ENCODE data around the gene INPP4B.

INPP4B gene

GRCh38 chr4:142088906-142089305, 757.2 kb downstream of the INPP4B start:
- no peaks in the 10 kb centered on the region for H3K9me3 ChIP-seq (replicated peaks in 1 of 2; ENCODE audit: control insufficient read depth in 2 of 2, insufficient read depth in 1 of 2, low read depth in 1 of 2, low read length in 2 of 2)
- H2AK5ac ChIP-seq (ENCODE audit: low read depth, low read length): no peak overlapping the region
- no peak for DNase-seq (ENCODE audit: low spot score)
- H2AFZ ChIP-seq (ENCODE audit: low read length): no peak overlapping the region
- H3K27me3 ChIP-seq (ENCODE audit: control insufficient read depth in 3 of 3, insufficient read depth in 3 of 3, low read depth in 1 of 3, low read length in 3 of 3): no peaks in the 10 kb centered on the region
- H3K4ac ChIP-seq (ENCODE audit: low read length): no peak overlapping the region
- no peak overlapping the region for H4K91ac ChIP-seq (ENCODE audit: low read depth, low read length, poor library complexity)
- H3K18ac ChIP-seq (ENCODE audit: low read length): no peak overlapping the region
- no peak overlapping the region for H3K4me3 ChIP-seq (ENCODE audit: low read length in 2 of 2)
- no peak overlapping the region for H3K27ac ChIP-seq (replicated peaks; ENCODE audit: low read length)
- no peak overlapping the region for H2BK120ac ChIP-seq (ENCODE audit: low read depth, low read length)
- WGBS, 2 donors (ENCODE audit: extremely low coverage in 2 of 2, insufficient read length in 2 of 2, insufficient replicate concordance in 1 of 2): no CpG with 5 or more reads among the region's 4 CpGs
- H2BK5ac ChIP-seq (ENCODE audit: low read length): no peak overlapping the region
- peaks cover 0 to 2% of the 10 kb centered on the region in 2 donors for H3K4me1 ChIP-seq (ENCODE audit: control insufficient read depth in 2 of 2, insufficient read depth in 1 of 2, low read depth in 1 of 2, low read length in 2 of 2)
- H3K36me3 ChIP-seq (replicated peaks in 1 of 2; ENCODE audit: control insufficient read depth in 2 of 2, insufficient read depth in 2 of 2, low read length in 2 of 2): no peaks in the 10 kb centered on the region
- no peak overlapping the region for H2BK15ac ChIP-seq (ENCODE audit: low read length)
- no peak overlapping the region for H2BK12ac ChIP-seq (ENCODE audit: low read length)
- no peak overlapping the region for H3K4me2 ChIP-seq (ENCODE audit: insufficient read depth, low read length, poor library complexity, severe bottlenecking)
- H3K23ac ChIP-seq (ENCODE audit: low read depth, low read length, poor library complexity): no peak overlapping the region
- no peak overlapping the region for H3K14ac ChIP-seq (ENCODE audit: low read length)
- no peaks in the 10 kb centered on the region for H3K79me1 ChIP-seq (ENCODE audit: low read depth, low read length)
- no peak overlapping the region for H4K8ac ChIP-seq (ENCODE audit: low read depth, low read length)
- no peak overlapping the region for H3K9ac ChIP-seq (ENCODE audit: low read depth, low read length, poor library complexity)

DNA sequence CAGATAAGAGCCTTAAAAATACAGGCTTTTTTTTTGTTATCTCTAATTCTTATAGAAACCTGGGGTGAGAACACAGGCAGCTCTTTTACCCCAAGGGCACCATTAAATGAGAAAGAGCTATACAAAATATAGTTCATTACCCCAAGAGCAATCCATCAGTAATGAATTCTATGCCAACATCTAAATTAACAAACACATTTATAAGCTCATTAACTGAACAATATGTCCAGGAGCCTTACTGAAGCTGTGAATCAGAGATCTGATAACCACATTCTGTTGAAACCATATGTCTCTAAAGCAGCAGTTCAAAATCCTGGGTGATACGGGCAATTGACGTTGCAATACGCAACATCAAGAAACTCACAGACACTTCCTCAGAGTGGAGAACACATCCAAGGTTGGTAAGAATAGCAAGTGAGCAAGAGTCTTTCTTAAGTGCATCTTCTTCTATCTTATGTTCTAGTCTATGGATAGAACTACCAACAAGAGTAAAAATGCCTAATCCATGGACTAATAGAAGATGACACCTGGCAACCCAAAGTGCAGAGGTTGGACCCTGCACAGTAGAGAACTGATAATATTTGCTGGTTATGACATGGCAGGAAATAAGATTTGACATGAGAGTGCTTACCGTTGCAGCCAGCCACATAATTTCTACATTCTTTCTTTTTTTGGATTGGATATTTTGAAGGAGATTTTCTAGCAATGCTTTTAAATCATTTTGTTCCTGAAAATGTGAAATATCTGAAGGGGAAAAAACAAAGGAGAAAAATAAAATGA, 760.4 kb downstream of the INPP4B start:
- no peak overlapping the region for H3K27ac ChIP-seq (replicated peaks; ENCODE audit: low read length)
- no peak overlapping the region for H2BK12ac ChIP-seq (ENCODE audit: low read length)
- no peak overlapping the region for H2AFZ ChIP-seq (ENCODE audit: low read length)
- H3K36me3 ChIP-seq (replicated peaks in 1 of 2; ENCODE audit: control insufficient read depth in 2 of 2, insufficient read depth in 2 of 2, low read length in 2 of 2): no peaks in the 10 kb centered on the region
- H3K18ac ChIP-seq (ENCODE audit: low read length): no peak overlapping the region
- no peak overlapping the region for H3K9ac ChIP-seq (ENCODE audit: low read depth, low read length, poor library complexity)
- H2BK120ac ChIP-seq (ENCODE audit: low read depth, low read length): no peak overlapping the region
- H3K23ac ChIP-seq (ENCODE audit: low read depth, low read length, poor library complexity): no peak overlapping the region
- H2BK5ac ChIP-seq (ENCODE audit: low read length): no peak overlapping the region
- no peaks in the 10 kb centered on the region for H3K79me1 ChIP-seq (ENCODE audit: low read depth, low read length)
- H3K14ac ChIP-seq (ENCODE audit: low read length): no peak overlapping the region
- no peak for DNase-seq (ENCODE audit: low spot score)
- no peaks in the 10 kb centered on the region for H3K4me1 ChIP-seq (ENCODE audit: control insufficient read depth in 2 of 2, insufficient read depth in 1 of 2, low read depth in 1 of 2, low read length in 2 of 2)
- no peaks in the 10 kb centered on the region for H3K27me3 ChIP-seq (ENCODE audit: control insufficient read depth in 3 of 3, insufficient read depth in 3 of 3, low read depth in 1 of 3, low read length in 3 of 3)
- H2BK15ac ChIP-seq (ENCODE audit: low read length): no peak overlapping the region
- H4K8ac ChIP-seq (ENCODE audit: low read depth, low read length): no peak overlapping the region
- no peak overlapping the region for H3K4ac ChIP-seq (ENCODE audit: low read length)
- H4K91ac ChIP-seq (ENCODE audit: low read depth, low read length, poor library complexity): no peak overlapping the region
- no peak overlapping the region for H2AK5ac ChIP-seq (ENCODE audit: low read depth, low read length)
- no peaks in the 10 kb centered on the region for H3K9me3 ChIP-seq (replicated peaks in 1 of 2; ENCODE audit: control insufficient read depth in 2 of 2, insufficient read depth in 1 of 2, low read depth in 1 of 2, low read length in 2 of 2)
- WGBS, 2 donors (ENCODE audit: extremely low coverage in 2 of 2, insufficient read length in 2 of 2, insufficient replicate concordance in 1 of 2): no CpG with 5 or more reads among the region's 4 CpGs
- no peak overlapping the region for H3K4me3 ChIP-seq (ENCODE audit: low read length in 2 of 2)
- no peak overlapping the region for H3K4me2 ChIP-seq (ENCODE audit: insufficient read depth, low read length, poor library complexity, severe bottlenecking)

GRCh38 chr4:142083264-142083663, 762.8 kb downstream of the INPP4B start:
- no peak overlapping the region for H2BK120ac ChIP-seq (ENCODE audit: low read depth, low read length)
- H3K36me3 ChIP-seq (replicated peaks in 1 of 2; ENCODE audit: control insufficient read depth in 2 of 2, insufficient read depth in 2 of 2, low read length in 2 of 2): no peaks in the 10 kb centered on the region
- H3K4me2 ChIP-seq (ENCODE audit: insufficient read depth, low read length, poor library complexity, severe bottlenecking): no peak overlapping the region
- H3K4me1 ChIP-seq (ENCODE audit: control insufficient read depth in 2 of 2, insufficient read depth in 1 of 2, low read depth in 1 of 2, low read length in 2 of 2): no peaks in the 10 kb centered on the region
- no peak overlapping the region for H4K8ac ChIP-seq (ENCODE audit: low read depth, low read length)
- H3K14ac ChIP-seq (ENCODE audit: low read length): no peak overlapping the region
- H3K23ac ChIP-seq (ENCODE audit: low read depth, low read length, poor library complexity): no peak overlapping the region
- H3K27me3 ChIP-seq (ENCODE audit: control insufficient read depth in 3 of 3, insufficient read depth in 3 of 3, low read depth in 1 of 3, low read length in 3 of 3): no peaks in the 10 kb centered on the region
- no peak overlapping the region for H2BK12ac ChIP-seq (ENCODE audit: low read length)
- H2AFZ ChIP-seq (ENCODE audit: low read length): no peak overlapping the region
- H3K9ac ChIP-seq (ENCODE audit: low read depth, low read length, poor library complexity): no peak overlapping the region
- H3K4me3 ChIP-seq (ENCODE audit: low read length in 2 of 2): no peak overlapping the region
- no peak overlapping the region for H3K18ac ChIP-seq (ENCODE audit: low read length)
- no peaks in the 10 kb centered on the region for H3K9me3 ChIP-seq (replicated peaks in 1 of 2; ENCODE audit: control insufficient read depth in 2 of 2, insufficient read depth in 1 of 2, low read depth in 1 of 2, low read length in 2 of 2)
- no peak overlapping the region for H4K91ac ChIP-seq (ENCODE audit: low read depth, low read length, poor library complexity)
- no CpG with 5 or more reads among the region's 2 CpGs for WGBS, 2 donors (ENCODE audit: extremely low coverage in 2 of 2, insufficient read length in 2 of 2, insufficient replicate concordance in 1 of 2)
- no peak for DNase-seq (ENCODE audit: low spot score)
- H3K79me1 ChIP-seq (ENCODE audit: low read depth, low read length): no peaks in the 10 kb centered on the region
- no peak overlapping the region for H3K4ac ChIP-seq (ENCODE audit: low read length)
- no peak overlapping the region for H2BK15ac ChIP-seq (ENCODE audit: low read length)
- no peak overlapping the region for H3K27ac ChIP-seq (replicated peaks; ENCODE audit: low read length)
- no peak overlapping the region for H2BK5ac ChIP-seq (ENCODE audit: low read length)
- H2AK5ac ChIP-seq (ENCODE audit: low read depth, low read length): no peak overlapping the region

DNA sequence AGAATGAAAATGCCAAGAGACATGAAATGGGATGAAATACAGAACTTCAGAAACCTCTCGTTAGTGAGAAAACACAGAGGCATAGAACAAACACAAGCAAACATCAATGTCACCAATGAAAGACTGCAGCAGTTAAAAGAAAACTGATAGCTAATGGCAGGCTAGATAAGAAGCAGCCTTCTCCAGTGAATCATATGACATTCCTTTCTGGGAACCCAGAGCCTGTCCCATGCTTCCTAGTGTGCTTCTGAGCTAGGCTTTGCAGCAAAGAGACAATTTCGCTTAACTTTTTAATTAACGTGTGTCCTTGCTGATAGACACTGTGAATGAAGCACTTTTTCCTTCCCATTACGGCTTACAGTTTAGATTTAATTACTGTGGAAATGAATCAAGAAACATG, 765.1 kb downstream of the INPP4B start:
- H2AK5ac ChIP-seq (ENCODE audit: low read depth, low read length): no peak overlapping the region
- H2AFZ ChIP-seq (ENCODE audit: low read length): no peak overlapping the region
- no peak overlapping the region for H4K8ac ChIP-seq (ENCODE audit: low read depth, low read length)
- H3K9ac ChIP-seq (ENCODE audit: low read depth, low read length, poor library complexity): no peak overlapping the region
- no peaks in the 10 kb centered on the region for H3K9me3 ChIP-seq (replicated peaks in 1 of 2; ENCODE audit: control insufficient read depth in 2 of 2, insufficient read depth in 1 of 2, low read depth in 1 of 2, low read length in 2 of 2)
- no peak for DNase-seq (ENCODE audit: low spot score)
- no peak overlapping the region for H3K14ac ChIP-seq (ENCODE audit: low read length)
- H3K18ac ChIP-seq (ENCODE audit: low read length): no peak overlapping the region
- no CpG with 5 or more reads among the region's 4 CpGs for WGBS, 2 donors (ENCODE audit: extremely low coverage in 2 of 2, insufficient read length in 2 of 2, insufficient replicate concordance in 1 of 2)
- no peak overlapping the region for H3K23ac ChIP-seq (ENCODE audit: low read depth, low read length, poor library complexity)
- no peak overlapping the region for H2BK15ac ChIP-seq (ENCODE audit: low read length)
- H3K4ac ChIP-seq (ENCODE audit: low read length): no peak overlapping the region
- H2BK12ac ChIP-seq (ENCODE audit: low read length): no peak overlapping the region
- no peak overlapping the region for H2BK120ac ChIP-seq (ENCODE audit: low read depth, low read length)
- H3K27ac ChIP-seq (replicated peaks; ENCODE audit: low read length): no peak overlapping the region
- H2BK5ac ChIP-seq (ENCODE audit: low read length): no peak overlapping the region
- no peaks in the 10 kb centered on the region for H3K4me1 ChIP-seq (ENCODE audit: control insufficient read depth in 2 of 2, insufficient read depth in 1 of 2, low read depth in 1 of 2, low read length in 2 of 2)
- H3K4me2 ChIP-seq (ENCODE audit: insufficient read depth, low read length, poor library complexity, severe bottlenecking): no peak overlapping the region
- H3K36me3 ChIP-seq (replicated peaks in 1 of 2; ENCODE audit: control insufficient read depth in 2 of 2, insufficient read depth in 2 of 2, low read length in 2 of 2): no peaks in the 10 kb centered on the region
- no peak overlapping the region for H4K91ac ChIP-seq (ENCODE audit: low read depth, low read length, poor library complexity)
- no peaks in the 10 kb centered on the region for H3K27me3 ChIP-seq (ENCODE audit: control insufficient read depth in 3 of 3, insufficient read depth in 3 of 3, low read depth in 1 of 3, low read length in 3 of 3)
- H3K79me1 ChIP-seq (ENCODE audit: low read depth, low read length): no peaks in the 10 kb centered on the region
- no peak overlapping the region for H3K4me3 ChIP-seq (ENCODE audit: low read length in 2 of 2)
